HG03354 (cell line): ENCODE measurements around the gene ENTPD2.
A peak's percentile ranks its signal among the peaks of the same experiment; 100 is the strongest.

Experiments
- ATAC-seq: cut with Tn5 transposase; IDR thresholded peaks from one replicate; pipeline ENCODE4 v1.9.1; 2021; ENCODE audit warnings: mild to moderate bottlenecking; ENCODE audit not compliant: unreplicated experiment, poor library complexity, severe bottlenecking

Gene ENTPD2

DNA sequence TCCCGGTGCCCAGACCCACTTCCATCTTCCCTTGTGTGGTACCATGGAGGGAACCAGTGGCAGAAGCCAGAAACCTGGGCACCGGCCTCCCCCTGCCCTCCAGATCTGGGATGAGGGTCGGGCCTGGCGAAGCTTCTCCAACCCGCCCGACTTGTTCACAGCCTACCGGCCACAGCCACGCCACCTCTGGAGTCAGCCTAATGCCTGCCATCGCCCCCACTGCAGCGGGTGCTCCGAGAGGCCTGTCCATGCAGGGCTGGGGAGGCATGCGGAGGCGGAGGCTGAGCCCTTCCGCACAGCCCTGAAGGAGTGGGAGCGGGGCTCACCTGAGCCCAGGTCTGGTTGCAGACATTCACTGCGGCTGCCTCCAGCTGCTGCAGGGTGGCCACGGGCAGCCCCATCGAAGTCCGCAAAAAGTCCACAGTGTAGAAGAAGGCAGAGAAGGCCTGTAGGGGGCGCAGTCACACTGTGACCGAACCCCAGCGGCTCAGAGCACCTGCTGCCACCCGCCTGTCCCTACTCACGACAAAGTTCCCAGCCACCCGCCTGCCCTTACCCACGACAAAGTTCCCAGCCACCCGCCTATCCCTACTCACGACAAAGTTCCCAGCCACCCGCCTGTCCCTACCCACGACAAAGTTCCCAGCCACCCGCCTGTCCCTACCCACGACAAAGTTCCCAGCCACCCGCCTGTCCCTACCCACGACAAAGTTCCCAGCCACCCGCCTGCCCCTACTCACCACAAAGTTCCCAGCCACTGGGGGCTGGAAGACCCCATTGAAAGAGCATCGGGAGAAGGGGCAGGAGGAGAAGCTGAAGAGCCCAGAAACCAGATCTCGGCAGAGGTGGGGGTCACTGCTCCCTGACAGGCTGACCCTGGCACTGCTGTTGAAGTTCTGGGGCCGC lies 4.1 kb downstream of the ENTPD2 start:
- ATAC-seq = no peak

DNA sequence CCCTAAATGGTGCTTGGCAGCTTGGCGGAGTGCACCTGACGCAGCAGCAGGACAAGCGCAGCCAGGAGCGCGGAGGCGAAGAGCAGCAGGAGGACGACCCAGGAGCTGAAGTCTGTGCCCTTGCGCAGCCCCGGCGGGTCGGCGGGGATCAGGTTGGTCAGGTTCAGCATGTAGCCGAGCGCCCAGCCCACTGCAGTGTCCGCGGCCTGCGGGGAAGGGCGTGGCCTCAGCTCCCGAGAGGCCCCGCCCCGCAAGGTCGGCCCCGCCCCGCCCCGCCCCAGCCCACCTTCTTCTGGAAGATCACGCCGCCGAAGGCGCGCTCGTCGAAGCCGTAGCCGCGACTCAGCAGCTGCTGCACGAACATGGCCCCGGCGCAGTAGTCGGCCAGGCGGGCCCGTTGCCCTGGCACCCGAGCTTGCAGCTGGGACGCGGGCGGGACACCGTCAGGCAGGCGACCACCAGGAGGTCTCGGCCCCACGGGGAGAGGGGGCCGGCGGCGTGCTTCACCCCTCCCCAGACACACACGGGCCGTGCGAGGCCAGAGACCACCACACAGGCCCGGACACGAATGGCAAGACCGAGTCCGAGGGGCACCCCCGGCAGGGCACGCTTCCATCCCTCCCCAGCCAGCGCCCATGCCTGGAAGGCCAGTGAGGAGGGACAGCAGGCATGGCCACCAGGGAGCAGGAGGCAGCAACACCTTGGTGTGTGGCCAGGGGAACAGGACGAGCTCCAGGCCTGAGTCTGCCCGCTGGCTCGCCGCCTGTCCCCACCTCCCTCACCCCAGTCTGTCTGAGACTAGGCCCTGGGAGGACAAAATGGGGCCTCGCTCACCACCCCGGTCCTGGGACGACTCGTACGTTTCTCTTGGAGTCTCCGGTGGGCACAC lies 5.0 kb downstream of the ENTPD2 start:
- ATAC-seq = no peak

DNA sequence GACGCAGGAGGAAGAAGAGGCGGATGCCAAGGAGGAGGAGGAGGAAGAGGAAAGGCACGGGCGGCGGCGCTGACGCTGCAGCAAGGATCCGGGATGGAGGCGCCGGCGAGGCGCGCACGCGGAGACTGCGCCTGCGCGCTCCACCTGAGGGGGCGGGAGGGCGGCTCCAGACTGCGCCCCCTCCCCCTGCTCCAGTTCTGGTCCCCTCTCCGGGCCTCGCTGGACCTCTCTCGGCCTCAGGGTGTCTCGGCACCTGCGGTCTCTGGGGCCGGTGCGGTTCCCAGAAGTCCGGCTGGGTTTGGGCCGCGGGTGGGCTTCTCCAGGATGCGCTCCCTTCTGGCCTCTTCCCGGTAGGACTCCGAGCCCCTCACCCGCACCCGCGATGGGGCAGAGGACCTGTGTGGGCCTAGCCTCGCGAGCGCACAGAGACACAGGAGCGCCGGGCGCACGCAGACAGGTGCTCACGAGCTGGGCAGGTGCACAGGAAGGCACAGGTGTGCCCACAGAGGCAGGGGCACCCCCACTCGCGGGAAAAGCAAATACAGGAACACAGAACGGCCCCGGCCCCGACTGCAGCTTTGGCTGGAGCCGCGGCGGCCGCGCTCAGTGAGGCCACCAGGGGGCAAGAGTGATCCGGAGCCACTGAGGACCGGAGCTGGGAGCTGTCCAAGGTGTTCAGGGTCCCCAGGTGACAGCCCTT lies 7.6 kb downstream of the ENTPD2 start, which contains the start of gene NPDC1:
NPDC1 (minus strand) TSS at position 90 of the 700 bp plus-strand sequence. CDS start 188 bp downstream, outside the sequence.
- peak; percentile 57 for ATAC-seq

DNA sequence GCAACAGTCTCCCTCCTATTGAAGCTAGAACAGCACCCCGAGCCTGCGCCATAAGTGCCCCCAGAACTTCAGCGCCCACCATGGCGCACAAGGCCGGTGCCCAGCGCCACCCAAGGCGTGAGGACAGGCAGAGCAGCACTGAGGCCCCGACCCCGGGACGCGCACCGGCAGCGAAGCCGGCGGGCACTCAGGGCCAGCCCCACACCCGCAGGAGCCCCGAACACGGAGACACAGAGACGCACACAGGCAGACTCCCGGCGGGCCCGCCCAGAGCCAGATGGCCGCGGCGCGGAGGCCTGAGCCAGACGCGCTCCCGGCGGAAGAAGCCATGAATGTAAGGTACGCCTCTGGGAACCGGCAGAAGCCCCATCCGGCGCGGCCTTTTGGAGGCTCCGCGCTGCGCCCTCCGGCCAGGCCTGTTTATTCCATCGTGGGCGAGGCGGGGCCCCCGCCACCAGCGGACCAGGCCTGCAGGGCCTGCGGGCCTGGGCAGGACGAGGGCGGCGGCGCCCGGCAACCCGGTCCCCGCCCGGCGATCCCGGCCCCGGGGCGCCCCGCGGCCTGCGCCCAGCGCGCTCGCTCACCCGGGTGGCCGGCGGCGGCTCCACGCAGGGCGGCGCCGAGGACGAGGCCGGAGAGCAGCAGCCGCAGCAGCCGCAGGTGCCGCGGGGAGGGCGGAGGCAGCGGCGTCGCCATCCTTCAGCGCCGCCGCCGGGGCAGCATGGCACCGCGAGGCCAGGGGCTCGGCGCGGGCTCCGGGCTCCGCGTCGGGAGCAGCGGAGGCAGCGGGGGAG lies 8.4 kb downstream of the ENTPD2 start:
- ATAC-seq = no peak

DNA sequence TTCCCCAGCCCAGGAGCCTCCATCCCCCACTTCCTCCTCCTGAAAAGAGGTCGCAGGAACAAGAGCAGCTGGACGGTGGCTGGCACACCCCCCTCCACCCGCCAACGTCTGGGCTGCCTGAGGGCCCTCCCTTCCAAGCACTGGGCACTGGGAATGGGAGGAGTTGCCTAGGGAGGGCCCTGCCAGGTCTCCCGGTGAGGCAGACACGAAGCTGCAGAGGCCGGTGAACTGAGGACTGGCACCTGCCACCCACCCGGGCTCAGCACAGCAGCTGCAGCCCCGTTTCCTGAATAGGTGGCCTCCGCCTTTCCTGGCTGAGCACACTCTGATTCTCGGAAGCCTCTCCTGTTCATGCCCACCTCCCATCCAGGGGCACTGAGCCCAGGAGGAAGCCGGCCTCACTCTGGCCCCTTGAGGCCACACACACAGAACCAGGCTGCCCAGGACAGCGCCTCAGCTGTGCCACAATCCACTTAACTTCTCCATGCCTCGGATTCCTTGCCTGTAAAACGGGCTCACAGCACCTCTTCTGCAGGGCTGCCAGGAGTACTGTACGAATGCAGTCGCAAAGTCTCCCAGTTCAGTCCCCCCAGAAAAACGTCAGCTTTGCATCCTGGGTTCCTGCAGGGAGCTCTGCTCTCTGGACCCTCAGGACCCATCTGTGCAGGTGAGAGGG lies 9.2 kb downstream of the ENTPD2 start:
- no peak for ATAC-seq

DNA sequence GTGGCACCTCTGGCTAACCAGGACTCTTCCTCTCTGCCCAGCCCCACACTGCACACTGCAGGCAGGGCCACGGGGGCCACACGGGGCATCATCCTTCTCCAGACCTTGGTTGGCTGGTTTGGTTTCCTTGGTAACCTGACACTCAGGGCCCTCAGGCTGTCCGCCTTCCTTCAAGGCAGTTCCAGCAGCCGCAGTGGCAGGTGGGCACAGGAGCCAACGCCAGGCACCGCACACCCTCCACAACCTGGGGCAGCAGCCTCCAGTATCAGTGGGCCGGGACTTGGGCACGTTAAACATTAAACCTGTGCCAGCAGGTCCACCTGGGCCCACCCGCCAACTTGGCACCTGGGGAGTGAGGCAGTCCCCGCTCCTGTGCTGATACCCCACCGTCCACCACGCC lies 9.8 kb downstream of the ENTPD2 start:
- ATAC-seq = no peak

DNA sequence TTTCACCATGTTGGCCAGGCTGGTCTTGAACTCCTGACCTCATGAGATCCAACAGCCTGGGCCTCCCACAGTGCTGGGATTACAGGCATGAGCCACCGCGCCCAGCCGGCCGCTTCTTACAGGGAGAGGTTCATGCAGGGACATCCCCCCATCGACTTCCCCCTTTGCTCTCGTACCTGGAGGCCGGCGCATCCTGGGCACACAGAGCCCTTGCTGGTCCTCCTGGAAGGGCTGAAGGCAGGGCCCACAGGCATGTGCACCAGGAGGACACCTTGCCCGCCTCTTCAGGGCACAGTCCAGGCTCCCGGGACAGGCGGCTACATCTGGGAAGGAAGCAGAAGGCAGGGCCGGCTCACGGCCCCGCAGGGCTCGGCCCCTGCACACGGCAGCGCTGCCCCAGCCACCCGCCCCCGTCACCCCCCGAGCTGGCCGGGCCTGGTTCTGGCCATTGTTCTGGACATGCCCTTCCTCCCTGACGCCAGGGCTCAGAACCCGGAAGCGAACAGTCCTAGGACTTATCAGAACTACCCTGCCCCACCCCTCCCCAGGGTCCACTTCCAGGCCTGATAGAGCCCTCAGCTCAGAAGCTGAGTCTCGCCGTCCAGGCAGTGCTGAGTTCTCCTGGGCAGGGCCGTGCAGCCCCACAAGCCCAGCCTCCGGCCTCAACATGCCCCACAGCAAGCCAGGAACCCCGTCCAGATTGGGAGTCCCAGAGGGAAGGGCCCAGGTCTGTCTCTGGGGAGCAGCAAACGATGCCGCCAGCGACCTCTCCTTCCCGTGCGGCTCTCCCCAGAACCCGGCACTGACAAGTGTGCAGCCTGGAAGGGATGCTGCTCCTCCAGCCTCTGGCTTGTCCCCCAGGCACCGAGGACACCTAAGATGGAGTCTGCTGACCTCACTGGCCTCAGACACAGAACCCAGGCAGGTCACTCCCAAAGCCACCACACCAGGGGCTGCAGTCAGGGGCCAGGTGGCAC lies 10.8 kb downstream of the ENTPD2 start:
- no peak for ATAC-seq

DNA sequence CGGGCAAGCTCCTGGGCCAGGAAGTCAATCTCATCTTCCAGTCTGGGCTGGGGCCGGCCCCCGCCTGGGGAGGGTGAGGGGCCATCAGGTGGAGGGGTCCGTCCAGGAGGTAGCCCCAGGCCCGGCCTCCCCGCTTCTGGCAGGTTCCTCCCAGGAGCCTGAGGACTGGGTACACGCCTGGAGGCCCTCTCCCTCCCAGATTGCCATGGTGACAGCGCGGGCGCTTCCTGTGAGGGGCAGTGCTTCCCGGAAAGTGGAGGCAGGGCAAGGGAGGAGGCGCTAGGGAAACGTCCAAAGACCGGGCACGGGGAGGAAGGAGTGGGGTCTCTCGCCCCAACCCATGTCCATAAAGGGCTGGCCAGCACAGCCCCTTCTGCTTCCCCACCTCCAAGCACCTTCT lies 12.7 kb downstream of the ENTPD2 start:
- no peak for ATAC-seq

DNA sequence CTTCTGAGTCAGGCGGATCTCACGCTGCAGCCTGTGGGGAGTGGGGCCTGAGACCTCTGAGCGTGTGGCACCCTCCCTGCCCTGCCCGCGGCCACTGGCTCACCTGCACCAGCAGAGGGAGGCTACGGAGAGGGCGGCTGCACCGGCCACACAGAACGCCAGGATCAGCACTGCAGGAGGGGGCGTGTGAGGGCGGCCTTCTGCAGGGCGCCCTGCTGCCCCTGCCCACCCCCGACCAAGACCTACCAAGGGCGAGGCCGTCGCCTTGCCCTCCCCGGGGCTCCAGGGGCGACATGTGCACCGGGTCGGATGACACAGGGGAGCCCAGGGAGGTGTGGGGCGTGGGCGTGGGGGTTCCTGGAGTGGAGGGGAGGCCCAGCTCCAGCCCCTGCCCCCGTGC lies 13.3 kb downstream of the ENTPD2 start:
- no peak for ATAC-seq

DNA sequence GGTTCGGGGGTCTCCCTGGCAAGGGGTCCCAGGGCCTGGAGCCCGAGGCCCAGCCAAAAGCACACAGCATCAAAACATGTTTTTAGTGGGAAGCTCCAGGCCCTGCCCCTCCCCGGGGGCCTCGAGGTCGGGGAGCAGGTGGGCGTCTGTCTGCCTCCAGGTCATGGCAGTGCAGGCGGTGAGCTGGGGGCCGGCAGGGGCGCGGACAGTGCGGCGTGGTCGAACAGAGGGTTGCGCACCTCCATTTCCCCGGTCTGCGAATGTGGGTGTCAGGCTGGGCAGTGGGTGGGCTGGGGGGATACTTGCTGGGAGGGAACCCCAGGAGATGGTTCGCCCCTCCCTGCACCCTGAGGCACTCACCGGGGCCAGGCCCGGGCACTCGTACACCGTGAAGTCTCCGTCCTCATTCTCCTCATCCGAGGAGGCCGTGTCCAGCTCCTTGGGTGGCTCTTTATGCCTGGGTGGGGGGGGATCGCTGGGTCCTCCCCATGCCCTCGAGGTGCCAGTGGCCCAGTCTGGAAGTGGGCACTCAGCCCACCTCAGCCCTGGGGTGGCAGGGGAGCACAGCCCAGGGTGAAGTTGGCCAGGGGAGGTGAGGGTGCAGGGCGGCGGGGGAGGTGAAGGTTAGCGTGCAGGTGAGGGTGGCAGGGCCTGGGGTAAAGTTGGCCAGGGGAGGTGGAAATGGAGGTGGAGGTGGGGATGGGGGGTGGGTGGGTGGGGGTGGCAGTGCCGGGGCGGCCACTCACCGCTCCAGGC lies 14.1 kb downstream of the ENTPD2 start:
- no peak for ATAC-seq

DNA sequence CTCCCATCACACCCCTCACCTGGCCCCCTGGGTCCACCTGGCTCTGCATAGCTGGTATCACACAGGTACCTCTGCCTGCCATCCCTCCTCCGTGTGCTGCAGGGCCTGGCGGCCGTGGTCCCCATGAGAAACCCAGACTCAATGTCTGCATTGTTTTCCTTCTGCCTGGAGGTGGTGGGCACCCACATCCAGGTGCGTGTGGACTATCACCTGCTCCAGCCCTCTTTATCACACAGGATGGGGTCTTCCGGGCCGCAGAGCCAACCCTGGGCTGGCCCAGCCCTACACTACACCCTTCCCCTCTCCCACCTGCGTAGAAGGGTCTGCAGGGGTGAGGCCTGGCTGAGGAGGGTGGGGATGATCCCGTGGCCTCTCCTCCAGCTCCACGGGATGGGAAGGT lies 14.9 kb downstream of the ENTPD2 start:
- no peak for ATAC-seq

DNA sequence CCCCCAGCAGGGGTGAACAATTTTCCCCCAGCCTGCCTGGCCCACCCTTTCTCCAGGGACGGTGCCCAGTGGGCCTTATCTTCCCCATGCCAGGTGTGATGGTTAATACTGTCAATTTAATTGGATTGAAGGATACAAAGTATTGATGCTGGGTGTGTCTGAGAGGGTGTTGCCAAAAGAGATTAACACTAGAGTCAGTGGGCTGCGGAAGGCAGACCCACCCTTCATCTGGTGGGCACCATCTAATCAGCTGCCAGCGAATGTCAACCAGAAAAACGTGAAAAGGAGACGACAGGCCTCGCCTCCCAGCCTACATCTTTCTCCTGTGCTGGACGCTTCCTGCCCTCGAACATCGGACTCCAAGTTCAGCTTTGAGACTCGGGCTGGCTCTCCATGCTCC lies 16.4 kb downstream of the ENTPD2 start:
- ATAC-seq = no peak

DNA sequence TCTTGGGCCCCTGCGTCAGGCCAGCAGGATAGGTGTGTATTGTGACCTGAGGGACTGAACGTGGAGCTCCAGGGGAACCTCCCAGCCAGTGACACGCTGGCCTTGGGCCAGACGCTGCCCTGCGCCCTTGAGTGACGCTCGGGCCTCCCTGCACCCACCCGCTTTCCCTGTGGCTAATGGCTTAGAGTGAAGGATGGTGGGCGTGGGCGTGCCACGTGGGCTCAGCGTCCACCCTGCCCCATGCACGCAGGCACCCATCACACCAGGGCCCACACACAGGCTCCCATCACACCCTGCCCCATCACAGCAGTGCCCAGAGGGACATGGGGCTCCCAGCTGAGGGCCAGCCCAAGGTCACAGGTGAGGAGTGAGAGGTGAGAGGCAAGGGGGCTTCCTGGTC lies 16.8 kb downstream of the ENTPD2 start:
- ATAC-seq = no peak

DNA sequence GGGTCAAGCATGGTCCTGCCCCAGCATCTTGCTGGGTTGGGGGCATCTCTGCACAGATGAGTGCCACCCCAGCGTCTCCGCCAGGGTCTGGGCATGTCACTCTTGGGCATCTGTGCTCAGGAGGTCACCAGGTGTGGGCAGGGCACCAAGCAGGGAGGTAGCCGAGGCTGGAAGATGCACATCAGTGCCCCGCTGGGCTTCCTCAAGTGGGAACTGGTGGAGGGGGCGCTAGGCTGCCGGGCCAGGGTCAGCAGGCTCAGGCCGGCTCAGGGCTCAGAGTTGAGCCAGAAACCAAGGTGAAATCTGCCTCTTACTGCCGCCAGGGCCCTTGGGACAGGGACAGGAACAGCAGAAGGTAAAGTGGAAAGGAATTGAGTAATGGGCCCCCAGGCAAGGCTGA lies 17.9 kb downstream of the ENTPD2 start:
- no peak for ATAC-seq

DNA sequence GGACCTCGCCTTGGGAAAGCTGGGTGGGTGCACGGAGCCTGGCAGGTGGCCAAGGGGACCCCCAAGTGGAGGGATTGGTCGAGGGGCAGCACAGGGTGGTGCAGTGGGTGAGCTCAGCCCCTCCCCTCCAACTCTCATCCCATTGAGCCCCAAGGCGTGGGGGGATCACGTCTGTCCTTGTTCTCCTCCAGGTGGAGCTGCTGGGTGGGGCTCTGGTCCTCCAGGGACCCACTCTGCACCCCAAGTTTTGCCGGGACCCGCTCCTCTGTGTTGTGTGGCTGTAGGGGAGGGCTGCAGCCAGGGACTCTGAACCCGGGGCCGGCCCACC lies 18.4 kb downstream of the ENTPD2 start:
- peak; percentile 15 for ATAC-seq

DNA sequence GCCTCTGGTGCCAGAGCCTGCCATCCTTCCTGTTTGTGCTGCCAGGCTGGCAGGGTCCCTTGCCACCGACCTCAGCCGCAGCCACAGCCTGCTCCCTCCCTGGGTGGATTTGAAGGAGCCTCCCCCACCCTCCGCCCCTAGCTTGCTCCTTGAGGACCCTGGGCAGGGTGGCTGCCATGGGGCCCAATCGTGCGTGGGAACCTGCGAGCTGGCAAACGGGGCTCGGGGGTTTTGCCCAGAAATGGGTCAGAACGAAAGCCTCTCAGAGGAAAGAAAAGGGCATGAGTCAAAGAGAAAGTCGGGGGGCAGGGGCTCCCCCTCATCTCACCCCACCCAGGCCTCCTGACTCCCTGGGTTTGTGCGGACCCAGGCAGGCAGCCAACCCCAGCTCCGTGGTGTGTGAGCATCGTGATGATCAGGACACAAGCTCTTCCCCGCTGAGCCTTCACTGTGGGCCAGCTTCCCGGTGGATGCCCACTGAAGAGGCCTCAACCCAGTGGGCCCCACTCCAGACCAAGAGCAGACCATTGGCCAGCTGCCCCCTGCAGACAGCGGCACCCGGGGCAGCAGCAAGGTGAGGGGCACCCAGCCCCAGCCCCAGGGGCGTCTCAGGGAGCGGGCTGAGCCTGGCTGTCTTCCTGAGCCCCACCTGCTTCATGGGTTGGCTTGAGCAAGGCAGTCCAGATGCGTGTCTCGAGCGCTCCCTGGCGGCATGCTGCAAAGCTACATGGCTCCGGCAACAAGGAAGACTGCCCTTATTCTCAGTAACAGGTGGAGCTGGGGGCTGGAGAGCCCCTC lies 19.0 kb downstream of the ENTPD2 start:
- ATAC-seq = peak; percentile 60
